ELF-1 (cell line): Measurements from ENCODE around the gene DDAH1.

Experiments used
- DNase-seq: peaks from one replicate; pipeline ENCODE4 v3.0.0-alpha.2; 2016; ENCODE audit warnings: low read depth, low spot score

The DDAH1 gene

DNA sequence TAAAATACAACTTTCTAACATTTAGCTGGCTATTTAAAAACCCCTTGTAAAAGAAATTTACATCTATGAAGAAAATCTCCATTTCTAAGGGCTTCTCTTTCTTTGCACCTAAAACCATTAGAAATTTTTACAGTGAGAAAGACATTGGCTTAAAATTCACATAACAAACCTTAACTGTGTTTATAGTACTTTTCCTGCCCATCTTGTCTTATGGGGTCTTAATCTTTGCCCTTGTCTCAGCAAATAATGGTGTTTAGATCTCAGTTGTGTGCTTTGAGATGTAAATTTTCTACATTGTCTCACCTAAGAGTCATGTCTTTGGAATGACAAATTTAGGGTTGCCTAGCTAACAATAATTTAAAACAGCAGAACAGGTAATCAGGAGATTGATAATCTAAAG lies 71.5 kb downstream of the DDAH1 start:
- DNase-seq: no peak

DNA sequence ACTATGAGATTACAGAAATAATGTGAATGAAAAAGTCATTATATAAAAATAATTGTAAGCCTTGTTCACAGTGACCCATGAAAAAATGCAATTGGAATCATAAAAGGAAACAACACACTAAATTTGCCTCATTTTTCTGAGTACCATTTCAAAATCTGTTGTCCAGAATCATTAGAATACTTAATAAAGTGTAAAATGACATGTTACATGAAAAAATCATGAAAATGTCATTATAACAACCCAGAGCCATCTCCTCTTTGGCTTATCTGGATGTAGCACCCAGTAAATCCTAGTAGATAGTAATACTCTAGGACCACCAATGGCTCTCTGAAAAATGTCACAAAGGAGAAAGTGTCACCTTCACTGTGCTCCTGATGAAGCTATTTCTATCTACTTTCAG lies 76.5 kb downstream of the DDAH1 start:
- no peak for DNase-seq

DNA sequence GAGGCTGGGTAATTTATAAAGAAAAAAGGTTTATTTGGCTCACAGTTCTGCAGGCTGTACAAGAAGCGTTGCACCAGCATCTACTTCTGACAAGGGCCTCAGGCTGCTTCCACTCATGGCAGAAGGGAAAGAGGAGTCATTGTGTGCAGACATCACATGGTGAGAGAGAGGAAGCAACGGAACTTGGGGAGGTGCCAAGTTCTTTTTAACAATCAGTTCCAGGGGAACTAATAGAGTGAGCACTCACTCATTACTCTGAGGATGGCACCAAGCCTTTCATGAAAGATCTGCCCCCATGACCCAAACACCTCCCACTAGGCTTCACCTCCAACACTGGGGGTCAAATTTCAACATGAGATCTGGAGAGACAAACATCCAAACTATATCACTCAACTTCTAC lies 77.2 kb downstream of the DDAH1 start:
- DNase-seq: no peak

DNA sequence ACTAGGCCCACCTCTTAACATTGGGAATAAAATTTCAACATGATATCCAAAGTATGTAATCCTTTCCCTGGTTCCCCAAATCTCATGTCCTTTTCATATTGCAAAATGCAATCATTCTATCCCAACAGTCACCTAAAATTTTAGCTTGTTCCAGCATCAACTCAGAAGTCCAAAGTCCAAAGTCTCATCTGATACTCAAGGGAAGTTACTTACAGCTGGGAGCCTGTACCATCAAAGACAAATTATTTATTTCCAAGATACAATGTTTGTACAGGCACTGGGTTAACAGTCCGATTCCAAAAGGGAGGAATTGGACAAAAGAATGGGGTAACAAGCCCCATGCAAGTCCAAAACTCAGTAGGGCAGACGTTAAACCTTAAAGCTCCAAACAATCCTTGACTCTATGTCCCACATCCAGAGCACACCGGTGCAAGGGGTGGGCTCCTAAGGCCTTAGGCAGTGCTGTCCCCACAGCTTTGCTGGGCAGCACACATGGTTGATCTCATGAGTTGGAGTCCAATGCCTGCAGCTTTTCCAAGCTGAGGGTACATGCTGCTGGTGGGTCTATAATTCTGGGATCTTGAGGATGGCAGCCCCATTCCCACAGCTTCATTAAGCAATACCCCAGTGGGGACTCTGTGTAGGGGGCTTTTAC lies 78.8 kb downstream of the DDAH1 start:
- DNase-seq: no peak

- no peak for DNase-seq
These were observed 85.5 kb downstream of the DDAH1 start for GRCh38 chr1:85379203-85380136.

GRCh38 chr1:85378534-85378933 lies 86.4 kb downstream of the DDAH1 start:
- DNase-seq: no peak

DNA sequence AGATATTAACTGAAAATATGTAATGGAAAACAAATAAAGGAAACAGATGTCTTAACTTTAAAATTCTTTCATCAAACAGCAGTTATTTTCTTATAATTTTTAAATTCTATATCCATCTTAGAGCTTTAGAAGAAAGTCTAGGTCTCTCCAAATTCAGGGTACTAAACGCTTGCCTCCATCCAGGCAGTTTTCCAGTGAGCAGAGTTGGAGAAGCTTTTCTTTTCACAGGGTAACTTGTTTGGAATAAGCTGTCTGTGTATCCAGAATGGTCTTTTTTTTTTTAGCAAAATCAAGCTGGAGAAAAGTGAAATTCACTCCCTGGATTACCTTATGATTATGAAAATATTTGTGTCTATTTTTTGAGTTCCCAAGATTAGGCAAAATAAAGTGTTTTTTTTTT lies 88.6 kb downstream of the DDAH1 start:
- DNase-seq: no peak

DNA sequence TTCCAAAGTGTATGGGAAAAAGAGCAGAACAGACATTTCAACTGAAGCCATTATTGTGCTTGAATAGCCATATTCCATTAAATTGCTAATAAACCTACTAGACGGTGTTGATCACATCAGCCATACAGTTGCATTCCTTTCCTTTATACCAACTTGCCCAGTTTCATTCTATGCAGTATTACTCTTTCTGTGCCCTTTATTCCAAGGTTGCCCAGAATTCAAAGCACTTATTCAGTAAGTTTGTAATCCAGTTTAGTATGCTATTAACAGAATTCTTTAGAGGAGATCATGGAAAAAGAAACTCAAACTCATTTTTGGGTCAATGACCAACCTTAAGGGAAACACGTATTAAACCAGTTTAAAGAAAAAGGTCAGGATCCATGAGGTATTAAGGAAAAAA lies 89.5 kb downstream of the DDAH1 start:
- DNase-seq: no peak

DNA sequence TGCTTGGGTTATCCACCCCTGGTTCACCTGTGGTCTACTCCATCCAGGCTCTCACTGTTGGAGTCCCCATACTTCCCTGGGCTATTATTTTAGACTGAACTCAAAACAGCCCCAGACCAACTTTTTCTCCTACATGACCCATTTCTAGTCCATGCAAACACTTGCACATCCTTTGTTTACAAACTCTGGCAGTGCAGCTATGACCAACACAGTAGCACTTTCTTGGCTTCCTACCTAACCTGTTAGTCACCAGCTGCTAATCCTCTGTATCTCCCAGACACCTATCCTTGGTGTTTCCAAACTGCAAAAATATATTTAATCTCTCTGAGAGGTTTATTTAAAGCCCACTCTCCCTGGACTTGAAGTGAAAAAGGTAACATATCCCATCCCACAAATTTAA lies 90.8 kb downstream of the DDAH1 start:
- DNase-seq: no peak

DNA sequence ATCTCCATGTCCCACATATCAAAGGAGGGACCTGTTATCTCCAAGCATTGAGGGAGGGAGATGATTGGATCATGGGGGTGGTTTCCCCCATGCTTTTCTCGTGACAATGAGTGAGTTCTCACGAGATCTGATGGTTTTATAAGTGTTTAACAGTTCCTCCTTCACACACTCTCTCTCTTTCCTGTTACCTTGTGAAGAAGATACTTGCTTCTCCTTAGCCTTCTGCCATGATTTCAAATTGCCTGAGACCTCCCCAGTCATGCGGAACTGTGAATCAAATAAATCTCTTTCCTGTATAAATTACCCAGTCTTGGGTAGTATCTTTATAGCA lies 91.6 kb downstream of the DDAH1 start:
- DNase-seq: no peak

- no peak for DNase-seq
These were observed 92.1 kb downstream of the DDAH1 start for GRCh38 chr1:85372683-85373377.

GRCh38 chr1:85371021-85371420 lies 93.9 kb downstream of the DDAH1 start:
- DNase-seq: no peak

DNA sequence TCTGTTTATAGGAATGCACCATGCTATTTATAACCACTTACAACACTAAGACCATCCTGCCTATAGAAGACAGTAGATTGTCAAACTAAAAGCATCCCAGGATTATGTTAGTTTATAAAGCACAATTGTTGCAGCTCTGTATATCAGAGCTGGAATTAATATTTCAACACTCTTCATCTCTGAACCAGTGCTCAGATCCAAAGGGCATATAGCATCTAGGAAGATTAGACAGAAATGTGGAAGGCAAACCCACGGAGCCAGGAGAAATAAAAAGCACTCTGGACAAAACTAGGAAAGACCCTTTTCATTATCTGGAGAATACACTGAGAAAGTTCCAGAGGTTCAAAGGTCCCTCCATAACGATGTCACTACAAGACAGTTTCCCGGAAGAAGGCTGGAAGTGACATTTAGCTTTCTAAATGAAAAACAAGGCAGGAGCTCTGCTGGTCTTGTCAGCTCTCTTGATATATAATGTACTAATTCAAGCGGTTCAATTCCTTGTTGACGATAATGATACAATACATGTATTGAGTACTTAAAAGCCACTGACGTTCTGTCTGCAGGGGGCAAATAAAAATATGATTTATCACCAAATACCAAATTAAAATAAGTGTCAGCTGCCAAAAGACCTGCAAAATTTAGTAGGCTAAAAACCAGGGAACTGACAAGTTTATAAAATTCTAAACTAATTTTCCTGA lies 96.7 kb downstream of the DDAH1 start:
- DNase-seq: no peak

DNA sequence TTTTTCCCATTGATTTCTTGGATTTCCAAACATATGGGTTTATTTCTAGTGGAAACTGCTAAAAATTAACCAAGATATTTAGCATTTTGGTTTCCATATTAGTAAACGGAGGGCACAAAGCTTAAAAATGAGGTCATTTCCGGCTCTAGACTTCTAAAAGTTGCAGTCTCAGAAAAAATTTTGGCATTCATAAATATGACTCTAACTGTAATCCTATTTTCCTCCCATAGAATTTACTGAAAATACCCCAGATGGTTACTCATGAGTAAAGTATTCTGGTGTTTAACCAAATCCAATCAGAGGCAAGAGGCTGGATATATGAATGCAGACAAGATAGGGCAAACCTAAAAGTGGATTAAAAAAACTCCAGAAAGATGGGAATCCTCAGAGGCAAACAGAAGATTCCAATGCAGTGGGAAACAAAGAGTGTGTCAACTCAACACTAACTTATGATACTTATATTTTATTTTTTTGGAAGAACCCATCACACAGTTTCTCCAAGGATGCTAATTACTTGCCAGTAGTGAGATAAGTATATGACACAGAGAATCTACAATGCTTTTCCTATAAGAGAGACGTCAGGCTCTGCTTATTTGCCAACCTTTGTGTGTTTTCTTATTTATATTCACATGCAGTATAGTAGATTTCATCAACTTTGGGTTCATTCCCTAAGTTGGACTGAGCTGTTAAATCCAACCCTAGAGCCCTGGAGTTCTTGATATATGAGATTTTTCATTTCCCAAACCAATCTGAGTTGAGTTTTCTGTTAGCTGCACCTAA lies 98.4 kb downstream of the DDAH1 start:
- no peak for DNase-seq

DNA sequence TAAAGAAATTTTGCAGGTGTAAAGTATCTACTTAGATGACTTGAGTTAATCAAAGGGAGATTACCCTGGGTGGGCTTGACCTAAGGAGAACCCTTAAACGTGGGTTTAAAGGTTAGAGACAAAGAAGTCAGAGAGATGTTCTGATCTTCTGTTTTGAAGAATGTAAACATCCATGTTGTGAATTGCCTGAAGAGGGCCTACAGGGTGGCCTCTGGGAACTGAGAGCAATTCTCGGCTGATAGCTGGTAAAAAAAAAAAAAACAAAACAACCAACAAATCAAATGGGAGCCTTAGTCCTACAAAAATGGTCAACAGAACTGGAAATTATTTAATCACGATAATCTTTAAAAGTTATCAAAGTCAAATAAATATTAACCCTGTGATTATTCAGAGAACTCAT lies 99.1 kb downstream of the DDAH1 start:
- no peak for DNase-seq

DNA sequence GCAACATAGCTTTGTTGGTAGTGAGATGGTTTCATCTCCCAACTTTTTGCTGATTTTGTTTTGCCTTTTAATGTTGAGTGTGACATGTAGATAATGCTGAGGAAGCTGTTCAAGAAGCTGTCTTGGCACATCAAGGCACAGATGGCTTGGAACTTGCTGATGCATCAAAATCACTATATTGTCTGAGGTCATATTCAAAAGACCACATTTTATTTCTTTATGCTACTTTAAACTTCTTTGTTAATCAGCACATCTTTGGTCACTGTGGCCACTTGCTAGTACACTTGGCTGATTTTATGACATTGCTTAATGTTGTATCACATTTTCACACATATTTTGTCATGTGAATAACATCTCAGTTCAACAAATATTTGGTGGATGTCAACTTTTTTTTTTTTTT lies 101.4 kb downstream of the DDAH1 start:
- no peak for DNase-seq

GRCh38 chr1:85363092-85363491 lies 101.9 kb downstream of the DDAH1 start:
- no peak for DNase-seq

GRCh38 chr1:85361606-85362296 lies 103.2 kb downstream of the DDAH1 start:
- no peak for DNase-seq

DNA sequence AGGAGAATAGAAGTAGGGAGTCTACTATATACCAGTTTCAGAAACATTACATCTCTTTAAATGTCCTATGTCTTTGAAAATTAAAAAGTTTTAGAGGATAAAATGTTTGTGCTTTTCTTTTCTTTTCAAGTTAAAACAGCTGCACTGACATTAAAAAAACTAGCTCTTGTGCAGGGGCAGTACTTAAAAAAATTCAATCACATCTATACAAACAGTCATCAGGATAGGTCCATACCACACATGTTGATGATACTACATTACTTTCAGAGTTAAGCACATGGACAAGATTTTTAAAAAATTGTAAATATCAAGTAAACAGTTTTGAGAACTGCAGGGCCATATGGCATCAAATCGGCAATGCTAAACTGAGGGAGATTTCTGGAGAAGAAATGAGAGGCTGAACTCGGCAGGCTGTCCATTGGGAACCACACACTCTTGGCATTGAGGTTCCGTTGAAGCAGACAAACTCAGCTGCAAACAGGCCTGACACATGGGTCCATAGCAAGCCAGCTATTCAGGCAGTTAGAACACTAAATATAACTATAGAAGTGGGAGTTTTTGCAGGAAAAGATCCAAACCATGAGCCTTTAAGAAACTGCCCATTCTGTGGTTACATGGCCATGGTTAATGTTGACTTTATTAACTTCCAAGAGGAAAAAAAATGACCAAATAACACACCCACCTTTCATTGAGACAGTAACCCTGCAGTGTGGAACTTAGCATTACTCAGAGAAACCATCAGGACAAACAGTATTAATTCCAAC lies 104.0 kb downstream of the DDAH1 start:
- DNase-seq: no peak
